HG03280 (cell line): ENCODE measurements around the gene GALNT10.
A peak's percentile ranks its signal among the peaks of the same experiment; 100 is the strongest.

ENCODE experiments used
- ATAC-seq: cut with Tn5 transposase; IDR thresholded peaks from one replicate; pipeline ENCODE4 v1.9.1; 2021; ENCODE audit warnings: mild to moderate bottlenecking, moderate library complexity; ENCODE audit not compliant: unreplicated experiment

GALNT10 gene

GRCh38 chr5:154429341-154429740, 238.8 kb downstream of the GALNT10 start:
- no peak for ATAC-seq

- no peak for ATAC-seq
Measured at GRCh38 chr5:154430466-154430865, 239.9 kb downstream of the GALNT10 start.

GRCh38 chr5:154430961-154431630, 240.6 kb downstream of the GALNT10 start:
- ATAC-seq: no peak

- no peak for ATAC-seq
Measured at GRCh38 chr5:154435226-154435625, 244.7 kb downstream of the GALNT10 start.

- ATAC-seq: no peak
Measured at GRCh38 chr5:154437281-154437965, 246.9 kb downstream of the GALNT10 start.

- ATAC-seq: no peak
Measured at GRCh38 chr5:154440540-154440939, 250.0 kb downstream of the GALNT10 start.

GRCh38 chr5:154442801-154443200, 252.3 kb downstream of the GALNT10 start:
- no peak for ATAC-seq

- ATAC-seq: no peak
Measured at GRCh38 chr5:154444556-154445421, 254.3 kb downstream of the GALNT10 start.

- peak; percentile 95 for ATAC-seq
Measured at GRCh38 chr5:154445422-154446194, 255.1 kb downstream of the GALNT10 start, which contains the start of gene SAP30L. Gene SAP30L (plus strand): TSS chr5:154445997. CDS start chr5:154446605, 608 bp downstream.

GRCh38 chr5:154446195-154447088, 255.9 kb downstream of the GALNT10 start:
- peak; percentile 18 for ATAC-seq

GRCh38 chr5:154447089-154447725, 256.7 kb downstream of the GALNT10 start:
- ATAC-seq: no peak

- no peak for ATAC-seq
Measured at GRCh38 chr5:154449786-154450185, 259.3 kb downstream of the GALNT10 start.

GRCh38 chr5:154451957-154452356, 261.4 kb downstream of the GALNT10 start:
- no peak for ATAC-seq

GRCh38 chr5:154455585-154455984, 265.1 kb downstream of the GALNT10 start:
- no peak for ATAC-seq

- no peak for ATAC-seq
Measured at GRCh38 chr5:154456540-154456939, 266.0 kb downstream of the GALNT10 start.

GRCh38 chr5:154459015-154459414, 268.5 kb downstream of the GALNT10 start:
- no peak for ATAC-seq

- ATAC-seq: no peak
Measured at GRCh38 chr5:154460172-154460571, 269.6 kb downstream of the GALNT10 start.

GRCh38 chr5:154461531-154461930, 271.0 kb downstream of the GALNT10 start:
- ATAC-seq: no peak

GRCh38 chr5:154464438-154464837, 273.9 kb downstream of the GALNT10 start:
- ATAC-seq: no peak
